ENCODE data around the gene METAP1.

GRCh38 chr4:99082192-99082591 is 86.7 kb downstream of the METAP1 start:
- TF ChIP-seq CTCF (conservative IDR thresholded peaks at IDR 0.05; ENCODE audit: low read length), result no peak
- no peak for TF ChIP-seq EZH2phosphoT487 (IDR thresholded peaks at IDR 0.05; ENCODE audit: borderline replicate concordance, low read depth, low read length)

All from OCI-LY7 (cell line).